Measurements from ENCODE around the gene PPM1L.
"Not testable (repeated sequence)": the region's sequence is repeated elsewhere in the genome, so short reads cannot be mapped to it uniquely, and the experiment has no call there.

The PPM1L gene

GRCh38 chr3:160960568-160960967 is 204.5 kb downstream of the PPM1L start:
- no peak overlapping the region for H3K27ac ChIP-seq (ENCODE audit: low read depth, low read length)
- no peaks in the 10 kb centered on the region for H3K9me3 ChIP-seq (ENCODE audit: insufficient read depth, low read depth, low read length)
- H3K9ac ChIP-seq (ENCODE audit: low read depth, low read length) = no peak overlapping the region
- H3K4me3 ChIP-seq (ENCODE audit: low read length) = no peak overlapping the region
- no CpG with 5 or more reads among the region's 1 CpG for WGBS
- no peaks in the 10 kb centered on the region for H3K36me3 ChIP-seq (ENCODE audit: insufficient read depth, low read length)
- no peaks in the 10 kb centered on the region for H3K27me3 ChIP-seq (ENCODE audit: insufficient read depth, low read length)
- H3K4me1 ChIP-seq (ENCODE audit: insufficient read depth, low read length) = no peaks in the 10 kb centered on the region

- WGBS = 70% methylated on average over 1 of the region's 1 CpG
Observed at GRCh38 chr3:160963949-160964348, 207.9 kb downstream of the PPM1L start.

GRCh38 chr3:160968761-160969160 is 212.7 kb downstream of the PPM1L start:
- 43% methylated on average over 2 of the region's 2 CpGs for WGBS
- Histone ChIP-seq H3K36me3 (ENCODE audit: insufficient read depth, low read length) (no peaks in the 10 kb centered on the region), H3K4me3 (ENCODE audit: low read length) (no peak overlapping the region), H3K9me3 (ENCODE audit: insufficient read depth, low read depth, low read length) (no peaks in the 10 kb centered on the region), H3K27me3 (ENCODE audit: insufficient read depth, low read length) (no peaks in the 10 kb centered on the region), H3K9ac (ENCODE audit: low read depth, low read length) (no peak overlapping the region), H3K27ac (ENCODE audit: low read depth, low read length) (no peak overlapping the region), H3K4me1 (ENCODE audit: insufficient read depth, low read length) (peaks cover 9% of the 10 kb centered on the region)

More at GRCh38 chr3:160963949-160964348, 207.9 kb downstream of the PPM1L start:
- Histone ChIP-seq H3K36me3 (ENCODE audit: insufficient read depth, low read length) (no peaks in the 10 kb centered on the region), H3K4me1 (ENCODE audit: insufficient read depth, low read length) (peaks cover 3% of the 10 kb centered on the region; the same call in 1 of the 2 replicates), H3K4me3 (ENCODE audit: low read length) (no peak overlapping the region), H3K9ac (ENCODE audit: low read depth, low read length) (no peak overlapping the region), H3K9me3 (ENCODE audit: insufficient read depth, low read depth, low read length) (no peaks in the 10 kb centered on the region), H3K27me3 (ENCODE audit: insufficient read depth, low read length) (no peaks in the 10 kb centered on the region), H3K27ac (ENCODE audit: low read depth, low read length) (no peak overlapping the region)

- Histone ChIP-seq H3K27me3 (ENCODE audit: insufficient read depth, low read length) (no peaks in the 10 kb centered on the region), H3K27ac (ENCODE audit: low read depth, low read length) (no peak overlapping the region), H3K9ac (ENCODE audit: low read depth, low read length) (no peak overlapping the region), H3K9me3 (ENCODE audit: insufficient read depth, low read depth, low read length) (no peaks in the 10 kb centered on the region), H3K36me3 (ENCODE audit: insufficient read depth, low read length) (no peaks in the 10 kb centered on the region), H3K4me1 (ENCODE audit: insufficient read depth, low read length) (peaks cover 9% of the 10 kb centered on the region), H3K4me3 (ENCODE audit: low read length) (no peak overlapping the region)
- WGBS = 86% methylated on average over 1 of the region's 2 CpGs
Observed at GRCh38 chr3:160973067-160973809, 217.2 kb downstream of the PPM1L start.

- H3K27me3 ChIP-seq (ENCODE audit: insufficient read depth, low read length) = no peaks in the 10 kb centered on the region
- H3K9me3 ChIP-seq (ENCODE audit: insufficient read depth, low read depth, low read length) = no peaks in the 10 kb centered on the region
- no peaks in the 10 kb centered on the region for H3K4me1 ChIP-seq (ENCODE audit: insufficient read depth, low read length)
- H3K9ac ChIP-seq (ENCODE audit: low read depth, low read length) = no peak overlapping the region
- H3K36me3 ChIP-seq (ENCODE audit: insufficient read depth, low read length) = no peaks in the 10 kb centered on the region
- H3K4me3 ChIP-seq (ENCODE audit: low read length) = no peak overlapping the region
- H3K27ac ChIP-seq (ENCODE audit: low read depth, low read length) = no peak overlapping the region
Observed at GRCh38 chr3:160977773-160978172, 221.7 kb downstream of the PPM1L start.

- Histone ChIP-seq H3K4me3 (ENCODE audit: low read length) (no peak overlapping the region), H3K9ac (ENCODE audit: low read depth, low read length) (no peak overlapping the region)
Observed at GRCh38 chr3:160980740-160981139, 224.7 kb downstream of the PPM1L start.

GRCh38 chr3:160981217-160981938 is 225.3 kb downstream of the PPM1L start:
- Histone ChIP-seq H3K9me3 (ENCODE audit: insufficient read depth, low read depth, low read length) (peaks cover 8% of the 10 kb centered on the region), H3K27me3 (ENCODE audit: insufficient read depth, low read length) (no peaks in the 10 kb centered on the region), H3K9ac (ENCODE audit: low read depth, low read length) (no peak overlapping the region), H3K4me3 (ENCODE audit: low read length) (no peak overlapping the region), H3K27ac (ENCODE audit: low read depth, low read length) (no peak overlapping the region), H3K4me1 (ENCODE audit: insufficient read depth, low read length) (no peaks in the 10 kb centered on the region), H3K36me3 (ENCODE audit: insufficient read depth, low read length) (no peaks in the 10 kb centered on the region)
- WGBS = 93% methylated on average over 3 of the region's 3 CpGs

More at GRCh38 chr3:160980740-160981139, 224.7 kb downstream of the PPM1L start:
- Histone ChIP-seq H3K9me3 (ENCODE audit: insufficient read depth, low read depth, low read length) (peaks cover 8% of the 10 kb centered on the region), H3K27ac (ENCODE audit: low read depth, low read length) (no peak overlapping the region), H3K36me3 (ENCODE audit: insufficient read depth, low read length) (no peaks in the 10 kb centered on the region), H3K27me3 (ENCODE audit: insufficient read depth, low read length) (no peaks in the 10 kb centered on the region), H3K4me1 (ENCODE audit: insufficient read depth, low read length) (no peaks in the 10 kb centered on the region)
- 95% methylated on average over 1 of the region's 2 CpGs for WGBS

- WGBS = no CpG with 5 or more reads among the region's 1 CpG
- Histone ChIP-seq H3K4me1 (ENCODE audit: insufficient read depth, low read length) (no peaks in the 10 kb centered on the region), H3K27me3 (ENCODE audit: insufficient read depth, low read length) (no peaks in the 10 kb centered on the region), H3K9ac (ENCODE audit: low read depth, low read length) (no peak overlapping the region), H3K4me3 (ENCODE audit: low read length) (no peak overlapping the region), H3K36me3 (ENCODE audit: insufficient read depth, low read length) (no peaks in the 10 kb centered on the region), H3K9me3 (ENCODE audit: insufficient read depth, low read depth, low read length) (peaks cover 8% of the 10 kb centered on the region), H3K27ac (ENCODE audit: low read depth, low read length) (no peak overlapping the region)
Observed at GRCh38 chr3:160982491-160982890, 226.5 kb downstream of the PPM1L start.

- H3K36me3 ChIP-seq (ENCODE audit: insufficient read depth, low read length); H3K27me3 ChIP-seq (ENCODE audit: insufficient read depth, low read length); H3K27ac ChIP-seq (ENCODE audit: low read depth, low read length); H3K9ac ChIP-seq (ENCODE audit: low read depth, low read length); H3K9me3 ChIP-seq (ENCODE audit: insufficient read depth, low read depth, low read length); H3K4me1 ChIP-seq (ENCODE audit: insufficient read depth, low read length); H3K4me3 ChIP-seq (ENCODE audit: low read length): not testable (repeated sequence)
- WGBS = 90% methylated on average over 5 of the region's 6 CpGs
Observed at GRCh38 chr3:160983900-160984299, 227.9 kb downstream of the PPM1L start.

GRCh38 chr3:160986069-160986468 is 230.0 kb downstream of the PPM1L start:
- Histone ChIP-seq H3K4me1 (ENCODE audit: insufficient read depth, low read length) (no peaks in the 10 kb centered on the region), H3K9ac (ENCODE audit: low read depth, low read length) (no peak overlapping the region), H3K27me3 (ENCODE audit: insufficient read depth, low read length) (no peaks in the 10 kb centered on the region), H3K27ac (ENCODE audit: low read depth, low read length) (no peak overlapping the region), H3K36me3 (ENCODE audit: insufficient read depth, low read length) (no peaks in the 10 kb centered on the region), H3K4me3 (ENCODE audit: low read length) (no peak overlapping the region), H3K9me3 (ENCODE audit: insufficient read depth, low read depth, low read length) (peaks cover 8% of the 10 kb centered on the region)
- WGBS = 100% methylated on average over 2 of the region's 2 CpGs

GRCh38 chr3:160987982-160988964 is 232.2 kb downstream of the PPM1L start:
- Histone ChIP-seq H3K27me3 (ENCODE audit: insufficient read depth, low read length) (no peaks in the 10 kb centered on the region), H3K9me3 (ENCODE audit: insufficient read depth, low read depth, low read length) (peaks cover 6% of the 10 kb centered on the region), H3K36me3 (ENCODE audit: insufficient read depth, low read length) (no peaks in the 10 kb centered on the region), H3K9ac (ENCODE audit: low read depth, low read length) (no peak overlapping the region), H3K27ac (ENCODE audit: low read depth, low read length) (no peak overlapping the region), H3K4me1 (ENCODE audit: insufficient read depth, low read length) (no peaks in the 10 kb centered on the region), H3K4me3 (ENCODE audit: low read length) (no peak overlapping the region)
- WGBS = 96% methylated on average over 4 of the region's 4 CpGs

Measured in HUES64 (cell line).